Adrenal gland (tissue), 12 donors: ENCODE results near the gene CPA3. TPM values are rescaled to one million over a fixed set of nuclear protein-coding genes. Genes with fewer than 3 reads are reported as not detected.

ENCODE experiments used
- DNase-seq, 7 donors: peaks; one replicate each; pipeline ENCODE4 v3.0.0-alpha.2; 2019 to 2020
- H3K27ac ChIP-seq, 5 donors: fragments of 200-600 bp; sonication (generic) in 4 of 5; 1 replicate in 3 of 5; 2 replicates in 2 of 5; pipeline versions ENCODE4 v1.5.1 to v1.8.0; 2016 to 2020; ENCODE audit warnings: mild to moderate bottlenecking in 1 of 5
- H3K27me3 ChIP-seq: fragments of 200-600 bp; 2 replicates; pipeline ENCODE4 v1.8.0; 2021
- H3K36me3 ChIP-seq, 2 donors: fragments of 200-600 bp; replicated peaks in 1 of 2; 1 replicate in 1 of 2; 2 replicates in 1 of 2; pipeline versions ENCODE4 v1.5.1 to v1.8.0; 2018 to 2022
- H3K4me1 ChIP-seq, 2 donors: fragments of 200-600 bp; replicated peaks in 1 of 2; 1 replicate in 1 of 2; 2 replicates in 1 of 2; pipeline versions ENCODE4 v1.5.1 to v1.8.0; 2018 to 2021
- H3K4me3 ChIP-seq, 4 donors: fragments of 200-600 bp; sonication (generic) in 3 of 4; one replicate each; pipeline ENCODE4 v1.5.1; 2016 to 2018
- H3K9me3 ChIP-seq, 3 donors: fragments of 200-600 bp; sonication (generic) in 1 of 3; replicated peaks in 1 of 3; 1 replicate in 2 of 3; 2 replicates in 1 of 3; pipeline versions ENCODE4 v1.5.1 to v1.8.0; 2016 to 2021
- CTCF ChIP-seq, 6 experiments: fragments of 450-650 bp in 4 of 6; fragments of 200-600 bp in 2 of 6; sonication (generic) in 1 of 6; IDR thresholded peaks; 1 replicate in 5 of 6; 2 replicates in 1 of 6; pipeline versions ENCODE4 v1.5.1 to v1.8.0; 2016 to 2021; ENCODE audit warnings: antibody characterized with exemption in 6 of 6, mild to moderate bottlenecking in 2 of 6, moderate library complexity in 1 of 6
- POLR2A ChIP-seq, 2 donors: fragments of 450-650 bp; IDR thresholded peaks; one replicate each; pipeline ENCODE4 v1.6.1; 2017; ENCODE audit warnings: antibody characterized with exemption in 2 of 2, mild to moderate bottlenecking in 2 of 2, moderate library complexity in 1 of 2
- WGBS, 4 donors: extraction: QIAGEN DNeasy Blood & Tissue Kit in 2 of 4; methylation state at CpG; one replicate each; pipeline versions ENCODE4 v1.1.5 to v1.1.7; 2013 to 2017; 5-methylcytosine and 5-hydroxymethylcytosine counted together
- intact Hi-C, 2 donors: fragments of 100-400 bp; cut with DNase I; formaldehyde crosslinking; loops; one replicate each; pipeline versions ENCODE4 v1.14.1 to v1.15.0; 2022 to 2023
- polyA plus RNA-seq, 3 donors: library from polyadenylated mRNA; stranded (reverse); fragments of 200-250 nt in 2 of 3; fragments of 350-450 nt in 1 of 3; fragmentation: Illumina TruSeq in 1 of 3; extraction: RNeasy Lipid Tissue Mini Kit (QIAGEN cat#74804) in 1 of 3; gene quantifications; one replicate each; pipeline ENCODE4 v1.2.3, GENCODE V29; 2013 to 2014
- total RNA-seq, 9 donors: library from RNA; depleted of rRNA in 4 of 9; stranded (reverse); fragments of >200 nt in 4 of 9; fragments of 120-200 nt in 1 of 9; fragmentation: NEBNext Ultra II Directional in 1 of 9; extraction: Animal tissue kit (Norgen Biotek cat#: 25700) in 1 of 9; gene quantifications; one replicate each; pipeline versions ENCODE4 v1.1.0 to v1.2.4, GENCODE V29; 2013 to 2023
- donor health status: healthy with polysubstance abuse.
- donor health status: Bipolar disorder and iron deficiency.
- donor health status: DM: yes; HTN: yes; CAD: no.
- donor health status: DM: no; HTN: no; CAD: no.
- donor health status: DM: no; HTN: no; CAD: no.
- donor health status: DM: yes; HTN: yes; CAD: no.

The CPA3 gene
- total and polyA plus RNA-seq, 12 donors = 0.39 to 4.1 (median 0.78) TPM; not detected in 3

- Histone ChIP-seq H3K4me1 (no peaks in the 10 kb centered on the region), H3K27me3 (no peaks in the 10 kb centered on the region), H3K36me3 (no peaks in the 10 kb centered on the region), H3K9me3 (no peaks in the 10 kb centered on the region), H3K4me3 (no peak overlapping the region), H3K27ac (no peak overlapping the region)
- intact Hi-C loops = no loop called here
- 67 to 74% (median 70%) methylated on average over 4 of the region's 4 CpGs for WGBS, 4 donors
- DNase-seq = no peak
- TF ChIP-seq POLR2A (IDR thresholded peaks at IDR 0.05) (no peak), CTCF (IDR thresholded peaks at IDR 0.05) (no peak)
Observed at GRCh38 chr3:148901987-148902791, 37.1 kb downstream of the CPA3 start.

GRCh38 chr3:148903022-148903442 lies 37.9 kb downstream of the CPA3 start:
- no peak overlapping the region for H3K27ac ChIP-seq
- TF ChIP-seq CTCF (IDR thresholded peaks at IDR 0.05) (no peak), POLR2A (IDR thresholded peaks at IDR 0.05) (no peak)
- H3K27me3 ChIP-seq = no peaks in the 10 kb centered on the region
- intact Hi-C loops = no loop called here
- 82 to 93% (median 85%) methylated on average over 2 of the region's 2 CpGs for WGBS, 4 donors
- no peaks in the 10 kb centered on the region for H3K9me3 ChIP-seq
- no peak overlapping the region for H3K4me3 ChIP-seq
- H3K4me1 ChIP-seq = no peaks in the 10 kb centered on the region
- no peak for DNase-seq
- H3K36me3 ChIP-seq = no peaks in the 10 kb centered on the region

GRCh38 chr3:148903941-148904340 lies 38.8 kb downstream of the CPA3 start:
- H3K9me3 ChIP-seq = no peaks in the 10 kb centered on the region
- no peak overlapping the region for H3K4me3 ChIP-seq
- intact Hi-C loops = no loop called here
- TF ChIP-seq POLR2A (IDR thresholded peaks at IDR 0.05) (no peak), CTCF (IDR thresholded peaks at IDR 0.05) (no peak)
- H3K36me3 ChIP-seq = no peaks in the 10 kb centered on the region
- DNase-seq = no peak
- no peaks in the 10 kb centered on the region for H3K4me1 ChIP-seq
- no peaks in the 10 kb centered on the region for H3K27me3 ChIP-seq
- H3K27ac ChIP-seq = no peak overlapping the region

GRCh38 chr3:148906667-148907066 lies 41.6 kb downstream of the CPA3 start:
- intact Hi-C loops = no loop called here
- no peak overlapping the region for H3K4me3 ChIP-seq
- no peaks in the 10 kb centered on the region for H3K36me3 ChIP-seq
- TF ChIP-seq CTCF (IDR thresholded peaks at IDR 0.05) = no peak
- no peak for TF ChIP-seq POLR2A (IDR thresholded peaks at IDR 0.05)
- no peak overlapping the region for H3K27ac ChIP-seq
- no peak for DNase-seq
- no peaks in the 10 kb centered on the region for H3K27me3 ChIP-seq
- H3K4me1 ChIP-seq = no peaks in the 10 kb centered on the region
- 68 to 81% (median 77%) methylated on average over 2 of the region's 2 CpGs for WGBS, 4 donors
- H3K9me3 ChIP-seq = no peaks in the 10 kb centered on the region
